Measurements from ENCODE around the gene VWF.

- TF ChIP-seq CTCF (IDR thresholded peaks at IDR 0.05) = no peak
- no peak for TF ChIP-seq POLR2A (IDR thresholded peaks at IDR 0.05)
Observed at GRCh38 chr12:5913387-5913786, 211.1 kb downstream of the VWF start.

Data from upper lobe of left lung (tissue), 4 donors.